NCI-H2081 treated with DMSO at 0.1 percent for 48 hours (cell line): ENCODE measurements around the gene MLLT11.
A peak's percentile ranks its signal among the peaks of the same experiment; 100 is the strongest.

Experiments
- DNase-seq: peaks from one replicate; lab custom pipeline; 2025; lab: John Stamatoyannopoulos, UW

MLLT11 gene, protein sequence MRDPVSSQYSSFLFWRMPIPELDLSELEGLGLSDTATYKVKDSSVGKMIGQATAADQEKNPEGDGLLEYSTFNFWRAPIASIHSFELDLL

DNA sequence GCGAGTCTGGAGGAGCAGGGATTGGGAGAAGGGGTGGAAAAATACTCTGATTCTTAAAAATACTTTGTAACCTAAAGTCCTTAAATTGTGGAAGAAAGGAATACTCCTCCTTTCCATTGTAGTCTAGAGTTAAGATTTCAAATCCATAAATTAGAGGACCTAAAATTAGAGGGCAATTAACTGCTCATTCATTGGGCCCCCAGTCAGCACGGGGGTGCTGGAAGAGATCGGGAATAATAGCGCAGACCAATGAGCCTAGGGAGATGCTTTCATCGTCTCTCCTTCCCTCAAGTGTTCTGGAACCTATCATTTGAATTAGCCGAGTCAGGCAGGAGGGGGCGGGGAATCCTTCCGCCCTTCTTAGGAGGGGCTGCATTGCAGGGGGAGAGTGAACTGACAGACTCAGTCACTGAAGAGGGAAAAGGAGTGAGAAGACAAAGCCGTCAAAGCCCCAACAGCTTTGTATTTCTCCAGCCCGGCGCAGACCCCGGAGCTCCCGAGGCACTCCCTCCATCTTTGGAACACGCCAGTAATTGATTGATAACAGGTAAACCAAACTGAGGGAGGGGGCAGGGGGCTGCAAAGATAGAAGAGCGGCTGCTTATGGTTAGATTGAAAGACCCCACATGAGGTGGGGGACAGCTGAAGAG lies at the start of gene MLLT11:
TSS of gene MLLT11 (plus strand) at position 391 of the 650 bp plus-strand sequence. CDS start 6,828 bp downstream, outside the sequence.
- peak; percentile 61 for DNase-seq

DNA sequence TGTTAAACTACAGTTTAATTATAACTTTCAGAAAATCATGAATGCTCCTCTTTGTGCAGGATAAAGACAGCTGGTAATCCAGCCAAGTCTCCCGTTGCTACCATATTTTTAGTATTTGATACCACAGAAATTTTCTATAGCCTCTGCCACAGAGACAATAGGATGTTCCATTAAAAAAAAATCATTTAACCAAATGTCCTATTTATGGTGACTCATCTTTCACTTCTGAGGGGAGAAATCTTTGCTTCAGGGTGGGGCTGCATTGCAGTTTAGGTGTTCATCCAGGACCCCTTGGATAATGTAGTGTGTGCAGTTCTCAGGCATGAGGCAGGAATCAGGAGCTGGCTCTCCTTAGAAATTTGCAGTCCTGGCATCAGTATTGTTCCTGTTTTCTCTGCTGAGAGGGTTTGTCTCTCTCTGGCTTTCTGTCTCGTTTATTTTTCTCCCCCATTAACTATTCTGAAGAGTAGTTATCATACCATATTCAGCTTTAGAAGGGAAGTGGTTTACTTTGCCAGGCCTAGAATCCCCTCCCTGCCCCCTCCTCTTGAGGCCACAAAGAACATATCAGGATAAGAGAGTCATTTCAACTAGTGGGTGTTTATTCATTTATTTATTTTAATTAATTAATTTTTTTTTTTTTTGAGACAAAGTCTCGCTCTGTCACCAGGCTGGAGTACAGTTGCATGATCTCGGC lies 48.9 kb upstream of the MLLT11 start:
- no peak for DNase-seq

GRCh38 chr1:151012684-151013471 lies 47.3 kb upstream of the MLLT11 start:
- DNase-seq = no peak

- DNase-seq = no peak
Measured at GRCh38 chr1:151013518-151013917, 46.7 kb upstream of the MLLT11 start.

- DNase-seq = peak; percentile 19
Measured at GRCh38 chr1:151024540-151025146, 35.6 kb upstream of the MLLT11 start.

DNA sequence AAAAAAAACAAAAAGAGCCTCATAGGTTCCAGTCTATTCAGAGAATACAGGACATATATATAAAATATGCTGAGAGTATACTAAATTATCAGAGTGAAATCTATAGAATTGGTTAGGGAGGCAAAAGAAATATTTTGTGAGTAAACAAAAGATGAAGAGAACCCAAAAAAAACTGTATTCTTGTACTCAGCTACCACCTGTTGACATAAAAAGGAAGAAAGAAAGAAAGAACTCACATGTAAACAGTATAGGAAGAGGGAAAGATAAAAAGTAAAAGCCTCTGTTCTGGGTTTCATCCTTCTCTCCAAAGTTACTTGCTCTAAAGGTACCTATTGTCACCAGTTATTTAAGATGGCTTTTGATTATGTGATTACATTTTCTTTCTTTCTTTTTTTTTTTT lies 33.7 kb upstream of the MLLT11 start:
- DNase-seq = no peak

DNA sequence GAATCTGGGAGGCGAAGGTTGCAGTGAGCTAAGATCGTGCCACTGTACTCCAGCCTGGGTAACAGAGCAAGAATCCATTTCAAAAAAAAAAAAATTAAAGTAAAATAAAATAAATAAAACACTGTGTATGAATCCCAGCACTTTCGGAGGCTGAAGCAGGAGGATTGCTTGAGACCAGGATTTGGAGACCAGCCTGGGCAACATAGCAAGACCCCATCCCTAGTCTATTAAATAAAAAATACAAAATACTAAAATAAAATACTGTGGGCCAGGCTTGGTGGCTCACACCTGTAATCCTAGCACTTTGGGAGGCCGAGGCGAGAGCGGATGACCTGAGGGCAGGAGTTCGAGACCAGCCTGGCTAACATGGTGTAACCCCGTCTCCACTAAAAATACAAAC lies 28.0 kb upstream of the MLLT11 start:
- no peak for DNase-seq

DNA sequence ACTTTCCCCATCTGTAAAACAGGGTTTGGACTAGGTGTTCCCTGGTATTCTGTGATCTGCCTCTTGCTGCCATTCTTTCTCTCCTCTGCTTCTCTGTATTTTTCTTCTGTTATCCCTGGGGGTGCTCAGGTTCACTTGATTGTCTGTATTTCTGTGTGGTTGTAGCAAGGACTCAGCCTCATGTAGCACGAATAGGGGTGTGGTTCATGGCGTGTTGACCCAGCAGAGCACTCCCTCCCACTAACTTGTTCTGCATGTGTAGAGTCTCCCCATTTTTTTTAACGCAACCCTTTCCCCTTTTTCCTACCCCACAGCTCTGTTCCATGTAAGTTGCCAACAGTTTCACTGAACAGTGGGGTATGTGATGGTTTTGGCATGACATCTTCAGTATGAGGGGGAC lies 25.0 kb upstream of the MLLT11 start:
- no peak for DNase-seq

DNA sequence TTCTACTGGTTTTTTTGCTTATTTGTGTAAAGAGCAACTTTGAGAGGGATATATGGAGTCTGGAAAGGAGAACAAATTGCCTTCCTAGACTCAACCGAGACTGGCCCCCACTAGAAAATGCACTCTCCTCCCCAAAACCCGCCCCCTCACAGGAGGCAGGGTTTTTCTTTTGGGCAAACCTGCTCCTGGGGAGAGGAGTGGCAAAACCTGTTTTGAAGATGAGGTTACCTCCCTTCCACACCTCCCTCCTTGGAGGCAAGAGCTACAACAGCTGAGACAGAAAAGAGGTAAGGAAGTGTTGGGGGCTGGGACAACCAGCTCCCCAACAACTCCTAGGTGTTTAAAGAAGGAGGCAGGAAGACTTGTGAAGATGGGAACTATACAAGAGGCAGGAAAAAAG lies 23.8 kb upstream of the MLLT11 start, which contains the start of gene BNIPL:
TSS of gene BNIPL (plus strand) at position 231 of the 400 bp plus-strand sequence. CDS start at position 371, 140 bp downstream.
- DNase-seq = no peak

DNA sequence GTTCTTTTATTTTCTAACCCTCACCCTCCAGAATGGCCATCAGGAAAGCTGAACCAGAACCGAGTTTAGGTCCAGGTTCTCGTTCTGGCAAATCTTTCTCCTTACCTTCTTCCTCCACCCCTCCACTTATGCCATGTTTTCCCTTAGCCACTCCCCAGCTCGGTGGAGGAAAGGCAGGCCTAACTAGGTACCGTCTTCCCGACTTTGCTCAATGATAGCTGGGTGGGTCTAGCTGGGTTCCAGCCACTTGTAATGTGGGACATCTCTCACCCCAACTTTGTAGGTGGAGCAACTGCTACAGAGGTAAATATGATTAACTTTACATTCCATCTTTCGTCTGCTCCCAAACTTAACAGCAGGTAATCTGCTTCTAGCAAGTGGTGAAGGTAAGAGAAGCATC lies 23.2 kb upstream of the MLLT11 start:
- DNase-seq = no peak

DNA sequence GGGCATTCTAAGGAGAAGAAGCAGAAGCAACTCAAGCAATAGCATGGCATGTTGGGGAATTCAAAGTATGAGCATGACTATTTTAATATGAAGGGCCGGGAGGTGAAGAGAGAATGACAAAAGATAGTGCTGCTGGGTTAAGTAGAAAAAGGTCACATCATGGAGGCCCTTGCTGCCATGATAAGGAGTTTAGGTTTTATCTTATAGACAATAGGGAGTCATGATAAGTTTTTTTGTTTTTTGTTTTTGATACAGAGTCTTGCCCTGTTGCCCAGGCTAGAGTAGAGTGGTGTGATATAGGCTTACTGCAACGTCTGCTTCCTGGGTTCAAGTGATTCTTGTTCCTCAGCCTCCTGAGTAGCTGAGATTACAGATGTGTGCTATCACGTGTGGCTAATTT lies 20.7 kb upstream of the MLLT11 start:
- DNase-seq = no peak

- DNase-seq = no peak
Measured at GRCh38 chr1:151043163-151043562, 17.0 kb upstream of the MLLT11 start.

- peak; percentile 39 for DNase-seq
Measured at GRCh38 chr1:151047591-151047924, 12.6 kb upstream of the MLLT11 start, which contains the start of gene C1orf56. Gene C1orf56 (plus strand): TSS chr1:151047751. CDS start chr1:151047848, 97 bp downstream.

DNA sequence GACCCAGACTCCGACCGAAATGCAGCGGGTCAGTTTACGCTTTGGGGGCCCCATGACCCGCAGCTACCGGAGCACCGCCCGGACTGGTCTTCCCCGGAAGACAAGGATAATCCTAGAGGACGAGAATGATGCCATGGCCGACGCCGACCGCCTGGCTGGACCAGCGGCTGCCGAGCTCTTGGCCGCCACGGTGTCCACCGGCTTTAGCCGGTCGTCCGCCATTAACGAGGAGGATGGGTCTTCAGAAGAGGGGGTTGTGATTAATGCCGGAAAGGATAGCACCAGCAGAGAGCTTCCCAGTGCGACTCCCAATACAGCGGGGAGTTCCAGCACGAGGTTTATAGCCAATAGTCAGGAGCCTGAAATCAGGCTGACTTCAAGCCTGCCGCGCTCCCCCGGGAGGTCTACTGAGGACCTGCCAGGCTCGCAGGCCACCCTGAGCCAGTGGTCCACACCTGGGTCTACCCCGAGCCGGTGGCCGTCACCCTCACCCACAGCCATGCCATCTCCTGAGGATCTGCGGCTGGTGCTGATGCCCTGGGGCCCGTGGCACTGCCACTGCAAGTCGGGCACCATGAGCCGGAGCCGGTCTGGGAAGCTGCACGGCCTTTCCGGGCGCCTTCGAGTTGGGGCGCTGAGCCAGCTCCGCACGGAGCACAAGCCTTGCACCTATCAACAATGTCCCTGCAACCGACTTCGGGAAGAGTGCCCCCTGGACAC lies 12.1 kb upstream of the MLLT11 start:
- DNase-seq = peak; percentile 7

DNA sequence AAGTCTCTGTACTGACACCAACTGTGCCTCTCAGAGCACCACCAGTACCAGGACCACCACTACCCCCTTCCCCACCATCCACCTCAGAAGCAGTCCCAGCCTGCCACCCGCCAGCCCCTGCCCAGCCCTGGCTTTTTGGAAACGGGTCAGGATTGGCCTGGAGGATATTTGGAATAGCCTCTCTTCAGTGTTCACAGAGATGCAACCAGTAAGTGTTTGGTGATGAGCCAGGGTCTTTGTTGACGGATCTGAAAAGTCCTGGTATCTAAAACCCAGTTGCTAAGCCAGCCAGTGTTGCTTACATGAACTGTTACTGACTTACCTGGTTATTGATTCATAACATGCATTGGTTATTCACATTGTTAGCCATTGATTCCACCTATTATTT lies 11.6 kb upstream of the MLLT11 start:
- no peak for DNase-seq

DNA sequence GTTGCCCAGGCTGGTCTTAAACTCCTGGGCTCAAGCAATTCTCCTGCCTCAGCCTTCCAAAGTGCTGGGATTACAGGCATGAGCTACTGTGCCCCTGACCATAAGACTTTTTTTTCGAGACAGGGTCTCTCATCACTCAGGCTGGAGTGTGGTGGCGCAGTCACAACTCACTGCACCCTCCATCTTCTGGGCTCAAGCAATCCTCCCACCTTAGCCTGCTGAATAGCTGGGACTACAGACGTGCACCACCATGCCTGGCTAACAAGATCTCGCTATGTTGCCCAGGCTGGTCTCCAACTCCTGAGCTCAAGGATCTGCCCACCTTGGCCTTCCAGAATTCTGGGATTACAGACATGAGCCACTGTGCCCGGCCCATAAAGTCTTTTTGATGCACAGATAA lies 10.7 kb upstream of the MLLT11 start:
- DNase-seq = no peak

DNA sequence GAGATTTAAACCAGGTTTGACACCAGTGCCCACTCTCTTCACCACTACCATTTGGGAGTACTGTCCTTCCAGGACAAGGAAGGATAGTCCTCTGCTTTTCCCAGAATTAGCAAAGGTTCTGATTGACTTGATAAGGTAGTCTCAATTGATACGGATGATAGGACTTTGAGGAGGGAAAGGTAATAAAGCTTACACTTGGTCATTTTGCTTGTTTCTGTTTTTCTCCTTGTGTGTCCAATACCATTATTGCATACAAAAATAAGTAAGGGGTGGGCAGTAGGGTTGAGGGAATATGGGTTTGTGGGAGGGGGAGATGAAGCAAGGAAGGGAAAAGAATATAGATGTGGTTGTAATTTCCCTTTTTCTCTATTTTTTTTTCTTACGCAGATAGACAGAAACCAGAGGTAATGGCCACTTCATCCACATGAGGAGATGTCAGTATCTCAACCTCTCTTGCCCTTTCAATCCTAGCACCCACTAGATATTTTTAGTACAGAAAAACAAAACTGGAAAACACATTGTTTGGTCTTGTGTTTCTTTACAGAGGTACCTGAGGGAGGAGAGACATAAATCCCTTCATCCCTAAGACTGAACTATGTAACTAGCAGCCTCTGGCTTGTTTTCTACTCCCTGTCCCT lies 10.0 kb upstream of the MLLT11 start:
- no peak for DNase-seq

DNA sequence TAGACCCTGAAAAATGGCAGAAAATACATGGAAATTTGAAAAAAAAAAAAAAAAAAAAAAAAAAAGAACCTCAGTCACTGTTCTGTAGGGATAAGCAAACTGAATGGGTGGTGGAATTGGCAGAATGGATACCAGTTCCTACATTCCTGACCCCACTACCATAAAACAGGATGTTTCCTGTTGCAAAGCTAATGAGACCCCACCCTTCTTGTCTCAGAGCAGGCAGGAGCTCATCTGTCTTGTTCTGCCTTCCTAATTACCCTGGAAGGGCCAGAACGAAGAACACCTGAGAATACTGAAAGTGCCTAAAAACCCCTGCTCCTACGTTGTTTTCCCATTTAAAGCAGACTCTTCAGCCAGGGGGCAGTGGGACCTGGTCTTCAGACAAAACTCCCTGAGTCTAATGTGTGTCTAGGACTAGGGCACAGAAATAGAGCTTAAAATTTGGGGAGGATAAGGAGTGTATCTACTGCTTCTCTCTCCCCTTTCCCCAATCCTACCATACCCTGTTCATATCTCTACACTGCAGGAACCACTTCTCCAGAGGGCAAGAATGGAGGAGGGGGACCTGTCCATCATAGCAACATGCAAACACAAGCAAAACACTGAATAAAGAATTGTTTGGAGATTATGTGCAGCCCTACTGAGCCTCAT lies 8.7 kb upstream of the MLLT11 start:
- no peak for DNase-seq

DNA sequence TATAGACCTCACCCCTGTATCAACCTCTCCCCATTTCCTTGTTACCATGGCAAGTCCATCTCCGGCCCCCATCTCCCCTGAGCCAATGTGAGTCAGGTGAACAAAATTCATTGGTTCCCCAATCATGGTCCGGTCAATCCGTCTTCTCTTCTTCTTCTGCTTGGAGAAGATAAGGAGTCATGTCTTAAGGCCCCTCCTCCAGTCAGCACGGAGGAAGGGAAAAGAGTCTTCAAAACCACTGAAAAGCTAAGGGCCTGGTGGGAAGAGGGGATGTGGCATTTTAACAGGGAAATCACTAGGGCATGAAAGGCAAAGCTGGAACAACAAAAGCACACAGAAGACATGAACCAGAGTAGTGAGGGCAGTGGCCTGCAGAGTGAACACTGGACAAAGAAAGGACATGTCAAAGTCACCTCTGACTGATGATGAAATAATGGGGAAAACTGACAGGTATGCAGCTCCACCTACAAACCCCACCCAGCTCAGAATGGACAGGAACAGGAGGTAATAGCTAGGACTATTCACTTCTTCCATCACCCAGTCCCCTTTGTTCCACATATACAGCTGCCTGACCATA lies 5.1 kb upstream of the MLLT11 start:
- no peak for DNase-seq

DNA sequence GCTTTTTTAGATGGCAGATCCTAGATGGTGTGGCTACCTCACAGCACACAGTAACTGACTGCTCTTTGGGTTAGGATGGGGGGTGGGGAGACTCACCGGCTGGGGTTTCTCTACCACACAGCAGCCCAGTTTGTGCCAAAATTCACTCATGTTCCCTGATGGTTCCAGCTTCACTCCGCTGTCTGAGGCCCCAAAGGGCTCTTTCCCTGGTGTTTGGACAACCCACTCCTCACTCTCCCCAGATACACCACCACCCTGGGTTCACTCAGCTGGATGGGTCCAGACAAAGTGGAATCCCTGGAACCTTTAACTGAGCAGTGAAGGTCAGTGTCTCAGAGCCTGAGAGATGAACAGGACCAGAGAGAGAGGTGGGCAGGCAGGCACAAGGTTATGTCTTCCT lies 4.6 kb upstream of the MLLT11 start:
- DNase-seq = no peak
